A172 (cell line): ENCODE results near the gene PLCB4. TPM values are rescaled to one million over a fixed set of nuclear protein-coding genes. Genes with fewer than 3 reads are reported as not detected.

ENCODE experiments used
- DNase-seq: peaks from one replicate; pipeline ENCODE4 v3.0.0-alpha.2; 2015; ENCODE audit warnings: low spot score
- total RNA-seq: library from RNA; depleted of rRNA; stranded (reverse); fragments of >200 nt; shearing (Covaris generic); gene quantifications from 2 replicates; pipeline ENCODE4 v1.2.3, GENCODE V29; 2014

PLCB4 gene
- total RNA-seq, 1 experiment from 2014 or later: 22.7 TPM

- DNase-seq: no peak
These were observed 449.8 kb downstream of the PLCB4 start for GRCh38 chr20:9518576-9519175.

GRCh38 chr20:9520086-9520485 is 451.2 kb downstream of the PLCB4 start:
- DNase-seq: no peak

- DNase-seq: no peak
These were observed 454.7 kb downstream of the PLCB4 start for GRCh38 chr20:9523636-9524035.
